Skeletal muscle satellite cell (primary cell): ENCODE data around the gene RSPH9.
"Not testable (repeated sequence)": the region's sequence is repeated elsewhere in the genome, so short reads cannot be mapped to it uniquely, and the experiment has no call there.

Source experiments
- H3K27me3 ChIP-seq: 2 replicates; pipeline ENCODE4 v1.7.0; 2013; ENCODE audit warnings: low read length; ENCODE audit not compliant: control insufficient read depth, insufficient read depth
- H3K36me3 ChIP-seq: 2 replicates; pipeline ENCODE4 v1.7.0; 2013; ENCODE audit warnings: mild to moderate bottlenecking, control low read depth, low read length; ENCODE audit not compliant: insufficient read depth
- H3K4me1 ChIP-seq: 2 replicates; pipeline ENCODE4 v1.7.0; 2013; ENCODE audit warnings: low read length; ENCODE audit not compliant: control insufficient read depth, insufficient read depth
- H3K4me2 ChIP-seq: 2 replicates; pipeline ENCODE4 v1.7.0; 2013; ENCODE audit warnings: mild to moderate bottlenecking, low read length
- H3K4me3 ChIP-seq: 2 replicates; pipeline ENCODE4 v1.7.0; 2013; ENCODE audit warnings: low read length
- H3K9ac ChIP-seq: 2 replicates; pipeline ENCODE4 v1.7.0; 2013; ENCODE audit warnings: mild to moderate bottlenecking, low read depth, low read length, moderate library complexity
- H3K9me3 ChIP-seq: replicated peaks from 2 replicates; pipeline ENCODE4 v1.7.0; 2013; ENCODE audit warnings: mild to moderate bottlenecking, control low read depth, low read length

The RSPH9 gene

GRCh38 chr6:43630980-43631619, 13.7 kb upstream of the RSPH9 start:
- Histone ChIP-seq H3K36me3 (peaks cover 4% of the 10 kb centered on the region), H3K27me3 (no peaks in the 10 kb centered on the region), H3K4me1 (peaks cover 30% of the 10 kb centered on the region), H3K4me3 (no peak overlapping the region), H3K9me3 (no peaks in the 10 kb centered on the region), H3K4me2 (no peak overlapping the region), H3K9ac (no peak overlapping the region)

DNA sequence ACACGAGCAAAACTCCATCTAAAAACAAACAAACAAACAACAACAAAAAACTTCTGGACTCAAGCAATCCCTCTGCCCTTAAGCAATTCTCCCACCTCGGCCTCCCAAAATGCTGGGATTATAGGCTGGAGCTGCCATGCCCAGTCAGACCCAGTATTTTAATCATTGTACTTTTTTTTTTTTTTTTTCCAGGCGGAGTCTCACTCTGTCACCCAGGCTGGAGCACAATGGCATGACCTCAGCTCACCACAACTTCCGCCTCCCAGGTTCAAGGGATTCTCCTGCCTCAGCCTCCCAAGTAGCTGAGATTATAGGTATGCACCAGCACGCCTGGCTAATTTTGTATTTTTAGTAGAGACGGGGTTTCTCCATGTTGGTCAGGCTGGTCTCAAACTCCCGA, 11.8 kb upstream of the RSPH9 start:
- H3K27me3 ChIP-seq, H3K9ac ChIP-seq, H3K4me2 ChIP-seq, H3K4me3 ChIP-seq, H3K36me3 ChIP-seq, H3K9me3 ChIP-seq: not testable (repeated sequence)
- H3K4me1 ChIP-seq = peaks cover 26% of the 10 kb centered on the region

DNA sequence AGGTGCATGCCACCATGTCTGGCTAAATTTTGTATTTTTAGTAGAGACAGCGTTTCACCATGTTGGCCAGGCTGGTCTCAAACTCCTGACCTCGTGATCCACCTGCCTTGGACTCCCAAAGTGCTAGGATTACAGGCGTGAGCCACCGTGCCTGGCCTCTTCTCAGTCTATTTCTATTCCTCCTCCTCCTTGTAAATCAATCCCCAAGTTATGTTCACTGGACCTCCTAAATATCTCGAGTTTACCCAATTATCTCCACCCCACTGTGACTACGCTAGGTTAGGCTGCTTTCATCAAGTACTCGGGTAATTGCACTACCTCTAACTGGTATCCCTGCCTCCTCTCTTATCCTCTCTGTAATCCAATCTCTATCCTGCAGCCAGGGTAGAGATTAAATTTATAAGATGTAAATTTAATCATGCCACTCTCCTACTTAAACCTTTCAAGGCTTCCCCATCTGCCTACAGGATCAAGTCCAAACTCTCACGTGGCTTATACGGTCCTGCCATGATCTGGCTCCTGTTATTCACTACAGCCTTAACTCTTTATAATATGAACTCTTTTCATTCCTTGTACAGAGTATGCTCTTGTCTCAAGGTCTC, 10.0 kb upstream of the RSPH9 start:
- no peaks in the 10 kb centered on the region for H3K9me3 ChIP-seq
- H3K4me1 ChIP-seq = peaks cover 26% of the 10 kb centered on the region
- no peak overlapping the region for H3K4me3 ChIP-seq
- peaks cover 10% of the 10 kb centered on the region for H3K36me3 ChIP-seq
- H3K27me3 ChIP-seq = no peaks in the 10 kb centered on the region
- no peak overlapping the region for H3K9ac ChIP-seq
- peak overlapping the region; percentile 96 for H3K4me2 ChIP-seq

DNA sequence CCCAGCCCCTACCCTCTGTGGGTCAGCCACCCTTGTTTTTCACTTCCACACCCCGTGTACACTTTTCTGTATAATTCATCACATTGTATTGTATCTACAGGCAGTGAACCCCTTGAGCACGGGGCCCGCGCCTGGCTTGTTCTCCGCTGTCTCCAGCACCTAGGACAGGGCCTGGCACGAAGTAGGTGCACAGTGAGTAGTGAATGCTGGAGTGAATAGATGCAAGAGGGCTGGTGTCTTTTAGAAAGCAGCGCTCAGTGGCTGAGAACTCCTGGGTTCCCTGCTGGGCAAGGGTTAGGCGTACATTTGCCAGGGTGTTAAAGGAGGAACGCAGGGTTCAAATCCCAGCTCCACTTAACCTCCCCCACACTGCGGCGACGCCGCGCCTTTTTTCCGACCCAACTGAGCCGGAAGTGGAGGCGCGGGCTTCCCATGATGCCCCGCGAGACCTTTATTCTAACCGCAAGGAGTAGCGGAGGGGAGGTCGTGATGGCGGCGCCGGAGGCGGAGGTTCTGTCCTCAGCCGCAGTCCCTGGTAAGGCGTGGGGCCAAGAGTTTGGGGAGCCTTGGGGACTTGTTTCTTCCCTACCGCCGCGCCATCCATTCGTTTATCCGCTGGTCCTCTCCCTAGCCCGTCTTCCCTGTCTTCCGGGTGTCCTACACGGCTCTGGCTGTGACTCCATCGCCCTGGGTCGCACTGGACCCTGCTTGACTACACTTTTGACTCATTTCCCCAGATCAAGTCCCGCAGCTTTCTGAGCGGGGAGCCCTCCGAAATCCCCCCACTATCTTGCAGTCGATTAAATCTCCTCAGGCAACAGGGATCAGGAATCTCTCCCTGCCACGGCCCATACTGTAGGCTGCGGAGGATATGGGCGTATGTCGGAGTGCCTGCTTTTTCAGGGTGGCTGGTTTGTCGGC, 9.2 kb upstream of the RSPH9 start, which contains the start of gene MAD2L1BP:
Gene MAD2L1BP, plus strand, starts transcription at position 454 of the 921 bp plus-strand sequence. Its CDS starts 36 bp downstream, at position 490.
- peaks cover 20% of the 10 kb centered on the region for H3K4me1 ChIP-seq
- H3K9ac ChIP-seq = peak within 1 kb of the TSS; percentile 87
- no peaks in the 10 kb centered on the region for H3K9me3 ChIP-seq
- H3K4me3 ChIP-seq = peak within 1 kb of the TSS; percentile 89
- peaks cover 19% of the 10 kb centered on the region for H3K36me3 ChIP-seq
- no peaks in the 10 kb centered on the region for H3K27me3 ChIP-seq
- H3K4me2 ChIP-seq = peak within 1 kb of the TSS; percentile 96

DNA sequence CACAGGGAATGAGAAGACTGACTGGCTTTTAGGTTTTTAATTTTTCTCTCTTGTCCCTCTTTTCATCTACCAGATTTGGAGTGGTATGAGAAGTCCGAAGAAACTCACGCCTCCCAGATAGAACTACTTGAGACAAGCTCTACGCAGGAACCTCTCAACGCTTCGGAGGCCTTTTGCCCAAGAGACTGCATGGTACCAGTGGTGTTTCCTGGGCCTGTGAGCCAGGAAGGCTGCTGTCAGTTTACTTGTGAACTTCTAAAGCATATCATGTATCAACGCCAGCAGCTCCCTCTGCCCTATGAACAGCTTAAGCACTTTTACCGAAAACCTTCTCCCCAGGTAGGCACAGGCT, 8.6 kb upstream of the RSPH9 start:
- peaks cover 15% of the 10 kb centered on the region for H3K4me1 ChIP-seq
- H3K9ac ChIP-seq = peak overlapping the region; percentile 87
- peak overlapping the region; percentile 89 for H3K4me3 ChIP-seq
- no peaks in the 10 kb centered on the region for H3K27me3 ChIP-seq
- no peaks in the 10 kb centered on the region for H3K9me3 ChIP-seq
- peaks cover 21% of the 10 kb centered on the region for H3K36me3 ChIP-seq
- peak overlapping the region; percentile 96 for H3K4me2 ChIP-seq

GRCh38 chr6:43639984-43640800, 4.6 kb upstream of the RSPH9 start:
- no peaks in the 10 kb centered on the region for H3K27me3 ChIP-seq
- H3K9ac ChIP-seq = no peak overlapping the region
- peaks cover 18% of the 10 kb centered on the region for H3K4me1 ChIP-seq
- peaks cover 30% of the 10 kb centered on the region for H3K36me3 ChIP-seq
- no peak overlapping the region for H3K4me3 ChIP-seq
- no peaks in the 10 kb centered on the region for H3K9me3 ChIP-seq
- H3K4me2 ChIP-seq = no peak overlapping the region

- Histone ChIP-seq H3K9me3 (no peaks in the 10 kb centered on the region), H3K27me3 (no peaks in the 10 kb centered on the region), H3K36me3 (peaks cover 12% of the 10 kb centered on the region), H3K9ac (no peak overlapping the region), H3K4me2 (peak overlapping the region; percentile 82), H3K4me3 (peak overlapping the region; percentile 61), H3K4me1 (peaks cover 9% of the 10 kb centered on the region)
Observed at GRCh38 chr6:43645613-43645964, 753 bp downstream of the RSPH9 start.

GRCh38 chr6:43647613-43648012, 2.8 kb downstream of the RSPH9 start:
- Histone ChIP-seq H3K4me3 (no peak overlapping the region), H3K9ac (no peak overlapping the region), H3K4me1 (peaks cover 9% of the 10 kb centered on the region), H3K9me3 (no peaks in the 10 kb centered on the region), H3K4me2 (no peak overlapping the region), H3K27me3 (no peaks in the 10 kb centered on the region), H3K36me3 (peaks cover 1% of the 10 kb centered on the region)

GRCh38 chr6:43648248-43648647, 3.4 kb downstream of the RSPH9 start:
- H3K4me1 ChIP-seq = peaks cover 9% of the 10 kb centered on the region
- H3K4me2 ChIP-seq = no peak overlapping the region
- no peak overlapping the region for H3K4me3 ChIP-seq
- no peaks in the 10 kb centered on the region for H3K9me3 ChIP-seq
- H3K9ac ChIP-seq = no peak overlapping the region
- no peaks in the 10 kb centered on the region for H3K36me3 ChIP-seq
- H3K27me3 ChIP-seq = no peaks in the 10 kb centered on the region

- not testable (repeated sequence) for H3K9ac ChIP-seq, H3K36me3 ChIP-seq, H3K9me3 ChIP-seq, H3K27me3 ChIP-seq, H3K4me2 ChIP-seq, H3K4me3 ChIP-seq, H3K4me1 ChIP-seq
Observed at GRCh38 chr6:43652822-43653221, 8.0 kb downstream of the RSPH9 start.

- Histone ChIP-seq H3K4me2 (no peak overlapping the region), H3K4me3 (no peak overlapping the region), H3K4me1 (no peaks in the 10 kb centered on the region), H3K9ac (no peak overlapping the region), H3K27me3 (no peaks in the 10 kb centered on the region), H3K36me3 (no peaks in the 10 kb centered on the region), H3K9me3 (no peaks in the 10 kb centered on the region)
Observed at GRCh38 chr6:43657221-43657802, 12.5 kb downstream of the RSPH9 start.
